ENCODE measurements around the gene ZFHX3.

The ZFHX3 gene

DNA sequence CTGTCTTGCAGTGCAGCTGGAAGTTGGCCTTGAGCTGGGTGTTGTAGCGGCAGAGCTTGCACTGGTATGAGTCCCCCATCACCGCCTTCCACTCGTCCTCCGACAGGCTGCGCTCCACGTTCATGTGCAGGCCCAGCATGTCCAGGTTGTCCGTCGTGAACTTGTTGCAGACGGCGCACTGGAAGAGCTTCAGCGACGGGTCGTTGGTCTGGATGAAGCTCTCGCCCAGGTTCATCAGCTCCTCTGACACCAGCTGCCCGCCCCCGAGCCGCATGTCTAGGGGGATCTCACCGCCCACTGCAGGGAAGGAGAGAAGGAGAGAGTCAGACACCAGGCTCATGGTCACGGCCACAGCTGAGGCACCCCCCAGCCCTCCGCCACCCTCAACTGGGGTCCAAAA lies 97.3 kb downstream of the ZFHX3 start:
- ChIA-PET CTCF (interaction anchor here (0.6 kb wide), 1 partner anchor 519 kb away, joined by 4 read pairs; no protein-coding TSS in a partner anchor), POLR2A (ENCODE audit: low non-redundant PET) (no interaction called here)

DNA sequence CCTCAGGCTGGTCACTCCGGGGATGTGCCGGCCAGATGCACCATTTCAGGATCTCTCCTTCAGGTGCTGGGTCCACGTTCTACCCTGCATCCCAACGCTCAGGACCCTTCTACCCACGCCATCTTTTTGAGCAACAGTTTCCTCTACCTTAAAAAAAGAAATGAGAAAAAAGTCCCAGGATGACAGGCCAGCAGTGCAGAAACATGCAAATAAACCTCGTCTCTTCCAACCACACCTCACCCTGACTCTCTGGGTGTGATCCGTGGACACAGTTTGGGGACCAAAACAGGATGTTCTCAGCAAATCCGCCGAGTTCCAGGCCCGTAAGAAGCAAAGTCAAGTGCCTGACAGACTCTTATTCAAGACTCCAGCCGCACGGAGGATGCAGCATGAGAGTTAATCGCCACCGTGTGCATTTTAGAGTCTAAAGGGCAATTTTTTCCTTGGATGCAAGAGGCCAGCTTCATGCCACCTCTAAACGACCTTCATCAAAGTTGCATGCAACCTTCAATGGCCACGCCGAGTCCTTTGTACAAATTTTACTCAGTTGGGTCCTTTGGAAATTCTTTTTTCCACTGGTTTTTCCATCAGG lies 99.6 kb downstream of the ZFHX3 start:
- DNase-seq (ENCODE audit: low spot score) = no peak
- CTCF ChIA-PET = interaction anchor here (0.6 kb wide), 1 partner anchor 101 kb away, joined by 3 read pairs; no protein-coding TSS in a partner anchor
- POLR2A ChIA-PET (ENCODE audit: low non-redundant PET) = no interaction called here
- no peak overlapping the region for H3K27ac ChIP-seq
- TF ChIP-seq, protein P1, sequence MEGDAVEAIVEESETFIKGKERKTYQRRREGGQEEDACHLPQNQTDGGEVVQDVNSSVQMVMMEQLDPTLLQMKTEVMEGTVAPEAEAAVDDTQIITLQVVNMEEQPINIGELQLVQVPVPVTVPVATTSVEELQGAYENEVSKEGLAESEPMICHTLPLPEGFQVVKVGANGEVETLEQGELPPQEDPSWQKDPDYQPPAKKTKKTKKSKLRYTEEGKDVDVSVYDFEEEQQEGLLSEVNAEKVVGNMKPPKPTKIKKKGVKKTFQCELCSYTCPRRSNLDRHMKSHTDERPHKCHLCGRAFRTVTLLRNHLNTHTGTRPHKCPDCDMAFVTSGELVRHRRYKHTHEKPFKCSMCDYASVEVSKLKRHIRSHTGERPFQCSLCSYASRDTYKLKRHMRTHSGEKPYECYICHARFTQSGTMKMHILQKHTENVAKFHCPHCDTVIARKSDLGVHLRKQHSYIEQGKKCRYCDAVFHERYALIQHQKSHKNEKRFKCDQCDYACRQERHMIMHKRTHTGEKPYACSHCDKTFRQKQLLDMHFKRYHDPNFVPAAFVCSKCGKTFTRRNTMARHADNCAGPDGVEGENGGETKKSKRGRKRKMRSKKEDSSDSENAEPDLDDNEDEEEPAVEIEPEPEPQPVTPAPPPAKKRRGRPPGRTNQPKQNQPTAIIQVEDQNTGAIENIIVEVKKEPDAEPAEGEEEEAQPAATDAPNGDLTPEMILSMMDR (conservative IDR thresholded peaks at IDR 0.05; ENCODE audit: low read depth) = no peak

More for the DNA sequence above, 97.3 kb downstream of the ZFHX3 start:
- H3K27ac ChIP-seq = no peak overlapping the region
- TF ChIP-seq, protein P1 (conservative IDR thresholded peaks at IDR 0.05; ENCODE audit: low read depth) = no peak
- no peak for DNase-seq (ENCODE audit: low spot score)

DNA sequence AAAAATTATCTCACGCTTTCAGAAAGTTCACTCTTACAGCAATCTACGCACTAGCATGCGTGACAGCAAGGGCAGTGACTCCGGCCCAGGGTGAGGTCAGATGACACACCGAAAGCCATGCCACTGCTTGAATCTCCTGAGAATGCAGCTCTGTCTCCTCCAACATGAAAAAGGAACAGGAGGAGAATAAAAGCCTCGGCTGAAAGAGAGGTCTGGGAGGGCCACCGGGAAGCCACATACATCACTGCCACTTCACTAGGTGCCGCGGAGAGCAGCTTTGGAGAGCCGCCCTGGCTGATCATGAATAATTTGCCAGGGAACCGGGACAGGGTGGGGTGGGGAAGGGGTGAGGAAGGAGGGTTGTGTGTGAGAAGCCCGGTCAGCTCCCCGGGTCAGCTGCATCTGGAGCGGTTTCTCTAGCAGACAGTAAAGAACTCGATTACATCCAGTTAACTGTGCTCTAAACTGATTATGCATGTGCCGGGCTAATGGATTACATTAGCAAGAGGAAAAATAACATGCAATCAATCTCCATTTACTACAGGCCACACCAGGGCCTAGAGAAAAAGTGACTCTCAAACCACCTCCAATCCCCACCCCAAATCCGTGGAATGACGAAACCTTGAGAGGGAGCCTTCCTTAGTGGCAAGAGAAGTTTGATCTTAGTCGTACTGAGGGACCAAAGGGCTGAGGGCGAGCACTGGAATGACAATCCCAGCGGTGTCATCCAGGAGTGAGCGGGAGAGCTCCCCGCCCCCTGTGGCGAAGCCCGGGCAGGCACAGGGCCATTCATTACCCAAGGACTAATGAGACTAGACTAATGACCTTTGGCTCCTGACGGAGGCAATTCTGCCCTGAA lies 100.3 kb downstream of the ZFHX3 start:
- no peak for DNase-seq (ENCODE audit: low spot score)
- TF ChIP-seq, protein P1 (conservative IDR thresholded peaks at IDR 0.05; ENCODE audit: low read depth) = no peak
- POLR2A ChIA-PET (ENCODE audit: low non-redundant PET) = interaction anchor here (0.6 kb wide), 1 partner anchor 991 kb away, joined by 3 read pairs; no protein-coding TSS in a partner anchor
- no peak overlapping the region for H3K27ac ChIP-seq
- CTCF ChIA-PET = no interaction called here

DNA sequence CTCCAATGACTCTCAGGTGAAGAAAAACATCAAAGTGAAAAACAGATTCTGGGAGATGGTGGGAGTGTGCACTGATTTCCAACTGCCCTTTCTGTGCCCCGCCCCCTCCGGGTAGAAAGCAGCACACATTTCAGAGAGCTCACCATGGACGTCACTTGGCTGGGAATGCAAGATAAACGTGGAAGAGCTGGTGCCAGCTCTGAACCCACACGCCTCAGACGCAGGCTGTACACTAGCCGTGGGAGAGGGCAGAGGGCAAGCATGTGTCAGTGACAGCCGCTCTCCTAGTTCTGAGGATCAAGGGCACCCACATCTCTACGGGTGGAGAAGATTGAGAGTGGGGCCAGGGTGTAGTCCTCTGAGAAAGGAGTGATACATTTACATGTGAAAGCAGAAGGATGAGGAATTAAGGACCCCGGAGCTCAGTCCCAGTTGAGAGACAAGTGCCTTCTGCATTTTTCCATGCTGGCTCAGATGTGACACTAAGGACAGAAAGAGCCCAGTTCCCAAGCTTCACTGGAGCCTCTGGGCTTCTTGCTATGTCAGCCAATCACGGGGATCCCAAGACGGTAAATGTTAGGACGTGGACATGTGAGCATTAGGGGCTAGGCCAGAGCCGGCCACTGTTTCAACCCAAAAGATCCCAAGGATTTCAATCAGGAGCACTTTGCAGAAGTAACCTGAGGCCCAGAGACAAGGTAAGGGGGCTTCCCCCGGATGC lies 101.3 kb downstream of the ZFHX3 start:
- no peak overlapping the region for H3K27ac ChIP-seq
- DNase-seq (ENCODE audit: low spot score) = no peak
- ChIA-PET POLR2A (ENCODE audit: low non-redundant PET) (interaction anchor here (0.6 kb wide), 1 partner anchor 990 kb away, joined by 3 read pairs; no protein-coding TSS in a partner anchor), CTCF (no interaction called here)
- TF ChIP-seq, protein P1 (conservative IDR thresholded peaks at IDR 0.05; ENCODE audit: low read depth) = no peak

DNA sequence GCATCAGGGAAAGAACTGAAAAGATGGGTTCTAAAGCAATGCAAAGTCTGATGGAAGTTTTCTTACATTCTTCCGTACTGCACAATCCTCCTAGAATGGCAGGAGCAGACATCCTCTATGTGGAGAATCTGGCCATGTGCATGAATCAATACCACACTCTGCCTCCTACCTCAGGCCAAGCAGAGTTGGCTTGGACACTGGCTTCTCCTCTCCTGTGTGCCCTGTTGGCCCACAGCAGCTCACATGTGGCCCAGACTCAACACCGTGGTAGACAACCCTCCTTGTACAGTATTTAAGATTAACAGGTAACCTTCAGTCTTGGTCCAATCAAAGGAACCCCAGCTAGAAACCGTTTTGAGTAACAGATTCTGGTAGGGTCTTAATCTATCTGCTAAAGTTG lies 101.9 kb downstream of the ZFHX3 start:
- POLR2A ChIA-PET (ENCODE audit: low non-redundant PET) = no interaction called here
- no peak overlapping the region for H3K27ac ChIP-seq
- no peak for DNase-seq (ENCODE audit: low spot score)
- TF ChIP-seq, protein P1 (conservative IDR thresholded peaks at IDR 0.05; ENCODE audit: low read depth) = no peak
- CTCF ChIA-PET = no interaction called here

DNA sequence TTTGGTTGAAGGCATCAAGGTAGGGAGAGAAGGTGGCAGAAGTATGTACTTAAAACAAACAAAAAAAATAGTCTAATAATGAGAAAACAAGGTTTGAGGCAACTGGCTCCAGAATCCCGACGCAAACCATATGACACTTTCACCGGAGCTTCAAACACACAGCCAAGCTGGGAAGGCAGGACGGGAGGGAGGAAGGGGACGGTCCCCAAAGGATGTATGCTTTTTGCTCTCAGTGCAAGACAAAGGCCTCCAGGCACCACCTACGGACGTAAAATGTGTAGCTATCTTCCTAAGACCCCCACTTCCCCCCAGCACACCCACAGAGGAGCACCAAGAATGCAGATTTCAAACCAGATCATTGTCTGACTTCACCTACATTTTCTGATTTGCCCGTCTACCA lies 102.3 kb downstream of the ZFHX3 start:
- no peak for DNase-seq (ENCODE audit: low spot score)
- ChIA-PET CTCF (no interaction called here), POLR2A (ENCODE audit: low non-redundant PET) (no interaction called here)
- TF ChIP-seq, protein P1 (conservative IDR thresholded peaks at IDR 0.05; ENCODE audit: low read depth) = no peak
- H3K27ac ChIP-seq = no peak overlapping the region

Measured in RWPE1 (cell line).